Measurements from ENCODE around the gene RNF224. TPM values are rescaled to one million over a fixed set of nuclear protein-coding genes. Genes with fewer than 3 reads are reported as not detected.

Gene RNF224
- total RNA-seq, 4 donors from 2014 or later = 1.2 to 5.2 (median 3.0) TPM

DNA sequence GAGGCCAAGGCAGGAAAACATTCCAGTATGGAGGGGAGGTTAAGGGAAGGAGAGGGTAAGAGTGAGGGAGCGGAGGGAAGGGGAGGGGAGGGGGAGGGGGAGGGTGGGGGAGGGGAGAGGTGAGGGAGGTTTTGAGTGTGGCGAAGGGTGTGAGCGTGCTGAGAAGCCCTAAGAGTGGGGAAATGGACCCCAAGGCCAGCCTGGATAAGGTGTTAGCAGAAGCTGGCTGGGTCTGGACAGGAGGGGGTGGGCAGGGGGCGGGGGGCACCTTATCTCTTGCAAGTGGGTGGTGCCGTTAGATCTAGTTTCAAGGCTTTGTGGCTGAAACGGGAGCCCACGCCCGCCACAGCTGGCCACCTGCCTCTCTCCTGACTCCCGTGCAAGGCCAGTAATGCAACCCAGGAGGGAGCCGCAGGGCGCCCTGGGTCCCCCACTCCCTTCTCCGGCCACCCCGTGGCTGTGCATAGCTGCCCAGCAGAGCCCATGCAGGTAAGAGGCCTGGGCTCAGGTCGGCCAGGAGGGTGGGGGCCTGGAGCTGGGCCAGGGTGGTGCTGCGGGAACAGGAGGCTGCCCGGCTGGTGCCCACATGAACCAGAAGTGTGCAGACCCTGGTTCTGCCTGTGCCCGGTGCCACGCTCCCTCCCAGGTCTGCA is 677 bp downstream of the RNF224 start:
- Histone ChIP-seq H3K27ac (peak overlapping the region in 3 of 4 donors; percentile 92 to 97 (median 97)), H3K36me3 (no peaks in the 10 kb centered on the region), H3K4me3 (no peak overlapping the region), H3K27me3 (peaks cover 0 to 60% (median 0%) of the 10 kb centered on the region in 4 donors), H3K9me3 (no peaks in the 10 kb centered on the region), H3K4me1 (peaks cover 28 to 52% (median 33%) of the 10 kb centered on the region in 3 donors)
- WGBS, 2 donors = 4 to 14% methylated on average over 2 to 4 of the region's 18 CpGs
- intact Hi-C loops (cut with DNase I) = loop anchor here (5.0 kb wide), 1 partner anchor 111 kb away; no protein-coding TSS in a partner anchor
- TF ChIP-seq, protein P1, sequence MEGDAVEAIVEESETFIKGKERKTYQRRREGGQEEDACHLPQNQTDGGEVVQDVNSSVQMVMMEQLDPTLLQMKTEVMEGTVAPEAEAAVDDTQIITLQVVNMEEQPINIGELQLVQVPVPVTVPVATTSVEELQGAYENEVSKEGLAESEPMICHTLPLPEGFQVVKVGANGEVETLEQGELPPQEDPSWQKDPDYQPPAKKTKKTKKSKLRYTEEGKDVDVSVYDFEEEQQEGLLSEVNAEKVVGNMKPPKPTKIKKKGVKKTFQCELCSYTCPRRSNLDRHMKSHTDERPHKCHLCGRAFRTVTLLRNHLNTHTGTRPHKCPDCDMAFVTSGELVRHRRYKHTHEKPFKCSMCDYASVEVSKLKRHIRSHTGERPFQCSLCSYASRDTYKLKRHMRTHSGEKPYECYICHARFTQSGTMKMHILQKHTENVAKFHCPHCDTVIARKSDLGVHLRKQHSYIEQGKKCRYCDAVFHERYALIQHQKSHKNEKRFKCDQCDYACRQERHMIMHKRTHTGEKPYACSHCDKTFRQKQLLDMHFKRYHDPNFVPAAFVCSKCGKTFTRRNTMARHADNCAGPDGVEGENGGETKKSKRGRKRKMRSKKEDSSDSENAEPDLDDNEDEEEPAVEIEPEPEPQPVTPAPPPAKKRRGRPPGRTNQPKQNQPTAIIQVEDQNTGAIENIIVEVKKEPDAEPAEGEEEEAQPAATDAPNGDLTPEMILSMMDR (IDR thresholded peaks at IDR 0.05) = no peak
- TF ChIP-seq POLR2A (IDR thresholded peaks at IDR 0.05) = no peak
- DNase-seq = no peak

GRCh38 chr9:137228506-137228967 is 1.2 kb downstream of the RNF224 start:
- H3K4me3 ChIP-seq = no peak overlapping the region
- intact Hi-C loops (cut with DNase I) = loop anchor here (5.0 kb wide), 1 partner anchor 111 kb away; no protein-coding TSS in a partner anchor
- peaks cover 26 to 50% (median 31%) of the 10 kb centered on the region in 3 donors for H3K4me1 ChIP-seq
- WGBS, 2 donors = no CpG with 5 or more reads among the region's 29 CpGs
- H3K27me3 ChIP-seq = peaks cover 0 to 66% (median 0%) of the 10 kb centered on the region in 4 donors
- no peak for TF ChIP-seq POLR2A (IDR thresholded peaks at IDR 0.05)
- TF ChIP-seq, protein P1 (IDR thresholded peaks at IDR 0.05) = no peak
- H3K27ac ChIP-seq = peak overlapping the region in 2 of 4 donors; percentile 92 to 97
- no peaks in the 10 kb centered on the region for H3K36me3 ChIP-seq
- DNase-seq = no peak
- no peaks in the 10 kb centered on the region for H3K9me3 ChIP-seq

DNA sequence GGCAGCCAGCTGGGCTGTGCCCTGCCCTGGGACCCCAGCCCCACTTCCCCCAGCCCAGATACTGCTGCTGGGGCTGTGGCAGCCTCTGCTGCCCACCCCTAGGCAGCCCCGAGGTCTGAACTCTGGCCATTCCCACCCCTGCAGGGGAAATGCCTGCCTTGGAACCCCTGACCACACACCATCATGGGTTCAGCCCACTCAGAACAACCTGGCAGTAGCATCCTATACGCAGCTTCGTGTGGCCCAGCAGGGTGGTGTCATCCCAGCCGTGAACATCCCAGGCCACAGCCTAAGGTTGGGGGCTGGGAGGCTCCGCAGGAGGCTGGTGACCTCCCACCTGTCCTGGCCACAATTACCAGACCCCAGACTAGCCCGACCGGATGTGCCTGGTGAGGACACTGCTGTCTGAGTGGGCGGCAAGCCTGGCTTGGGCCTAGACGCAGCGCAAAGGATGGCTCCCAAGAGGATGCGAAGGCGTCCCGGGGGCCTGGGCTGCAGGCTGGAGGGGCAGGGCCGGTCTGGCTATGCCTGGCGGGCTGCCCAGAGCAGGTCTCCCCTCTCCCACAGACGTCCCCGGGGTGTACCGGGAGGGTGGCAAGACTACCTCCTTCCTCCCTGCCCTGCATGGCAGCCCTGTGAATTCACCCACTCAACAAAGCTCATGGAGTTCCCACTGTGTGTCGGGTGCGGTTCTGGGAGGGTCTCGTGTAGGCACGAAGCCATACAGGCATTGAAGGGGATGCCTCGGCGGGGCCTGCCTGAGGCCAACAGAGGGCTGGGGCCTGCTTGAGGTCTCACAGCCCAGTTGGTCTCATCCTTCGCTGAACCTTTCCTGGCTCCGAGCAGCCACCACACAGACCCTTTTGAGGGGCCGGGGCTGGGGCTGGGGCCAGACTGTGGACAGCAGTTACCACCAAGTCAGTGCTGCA is 1.9 kb downstream of the RNF224 start:
- H3K9me3 ChIP-seq = no peaks in the 10 kb centered on the region
- DNase-seq = no peak
- 40 to 81% methylated on average over 1 to 10 of the region's 27 CpGs for WGBS, 2 donors
- peaks cover 0 to 72% (median 0%) of the 10 kb centered on the region in 4 donors for H3K27me3 ChIP-seq
- intact Hi-C loops (cut with DNase I) = loop anchor here (5.0 kb wide), 1 partner anchor 112 kb away; no protein-coding TSS in a partner anchor
- peak overlapping the region in 1 of 4 donors; percentile 97 for H3K27ac ChIP-seq
- peaks cover 21 to 43% (median 25%) of the 10 kb centered on the region in 3 donors for H3K4me1 ChIP-seq
- TF ChIP-seq, protein P1 (IDR thresholded peaks at IDR 0.05) = no peak
- no peak for TF ChIP-seq POLR2A (IDR thresholded peaks at IDR 0.05)
- H3K36me3 ChIP-seq = no peaks in the 10 kb centered on the region
- H3K4me3 ChIP-seq = no peak overlapping the region

DNA sequence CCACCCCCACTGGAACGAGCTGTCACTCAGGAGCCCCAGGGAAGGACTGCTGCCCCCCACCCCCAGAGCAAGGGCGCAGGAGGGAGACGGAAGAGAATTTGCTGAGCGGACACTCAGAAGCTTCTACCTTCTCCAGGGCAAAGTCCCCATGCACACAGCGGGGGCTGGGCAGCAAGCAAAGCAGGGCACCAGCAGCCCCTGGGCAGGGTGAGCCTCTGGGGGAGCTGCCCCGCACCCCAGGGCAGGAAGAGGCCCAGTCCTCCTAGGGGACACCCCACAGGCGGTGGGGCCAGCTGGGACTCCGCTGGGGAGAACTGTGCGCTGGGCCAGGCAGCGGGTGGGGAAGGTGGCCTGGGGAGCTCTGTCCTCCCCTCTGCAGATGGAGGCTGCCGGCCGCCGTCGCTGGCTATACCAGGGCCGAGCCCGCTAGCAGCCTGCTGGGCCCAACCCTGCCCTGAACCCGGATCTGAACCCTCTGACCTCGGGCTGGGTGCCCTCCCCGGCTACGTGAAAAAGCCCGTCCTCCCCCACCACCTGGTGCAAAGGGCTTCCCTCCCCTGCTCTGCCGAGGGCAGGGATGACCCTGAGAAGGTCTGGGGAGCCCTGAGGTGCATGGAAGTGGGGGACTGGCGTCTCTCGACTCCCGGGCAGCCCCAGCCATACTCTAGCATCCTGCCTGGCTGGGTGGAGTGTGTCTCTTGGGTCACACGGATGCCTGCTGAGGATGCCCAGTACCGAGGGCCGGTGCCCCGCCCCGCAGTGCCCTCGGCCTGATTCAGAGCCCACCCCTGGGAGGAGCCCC is 2.8 kb downstream of the RNF224 start:
- H3K27ac ChIP-seq = no peak overlapping the region
- H3K36me3 ChIP-seq = no peaks in the 10 kb centered on the region
- 44% methylated on average over 4 of the region's 31 CpGs; no CpG with 5 or more reads in 1 of the 2 donors for WGBS, 2 donors
- no peak for DNase-seq
- TF ChIP-seq POLR2A (IDR thresholded peaks at IDR 0.05) = no peak
- TF ChIP-seq, protein P1 (IDR thresholded peaks at IDR 0.05) = no peak
- peaks cover 14 to 34% (median 19%) of the 10 kb centered on the region in 3 donors for H3K4me1 ChIP-seq
- intact Hi-C loops (cut with DNase I) = loop anchor here (5.0 to 10.0 kb wide), 2 partner anchors 45 to 113 kb away; partner anchors contain the start of genes ANAPC2 and SSNA1
- peaks cover 0 to 81% (median 0%) of the 10 kb centered on the region in 4 donors for H3K27me3 ChIP-seq
- no peak overlapping the region for H3K4me3 ChIP-seq
- H3K9me3 ChIP-seq = no peaks in the 10 kb centered on the region
